Measurements from ENCODE around the gene PKIG.

PKIG gene

DNA sequence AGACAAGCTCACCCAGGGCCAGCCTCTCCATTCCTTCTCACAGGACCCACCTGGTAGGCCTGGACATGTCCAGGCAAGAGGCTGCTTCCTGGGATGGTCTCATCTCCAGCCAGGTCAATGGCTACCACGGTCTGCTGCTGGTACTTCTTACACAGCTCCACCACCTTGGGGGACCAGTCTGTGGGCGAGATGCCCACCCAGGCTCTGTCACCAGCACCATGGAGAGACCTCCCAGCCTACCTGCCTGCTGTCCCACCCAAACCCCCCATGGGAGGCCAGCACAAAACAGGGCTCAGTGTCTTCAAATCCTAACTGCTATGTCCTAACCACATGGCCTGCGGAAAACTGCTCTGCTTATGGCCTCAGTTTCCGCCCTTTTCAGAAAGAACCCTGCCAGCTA is 41.8 kb downstream of the PKIG start:
- no peak overlapping the region for H3K4me2 ChIP-seq (ENCODE audit: insufficient read depth, low read length, poor library complexity, severe bottlenecking)
- peaks cover 7 to 21% of the 10 kb centered on the region in 2 donors for H3K9me3 ChIP-seq (replicated peaks in 1 of 2; ENCODE audit: control insufficient read depth in 2 of 2, insufficient read depth in 1 of 2, low read depth in 1 of 2, low read length in 2 of 2)
- H3K27ac ChIP-seq (replicated peaks; ENCODE audit: low read length), result no peak overlapping the region
- WGBS, 2 donors (ENCODE audit: extremely low coverage in 2 of 2, insufficient read length in 2 of 2, insufficient replicate concordance in 1 of 2), result no CpG with 5 or more reads among the region's 4 CpGs
- H3K4me1 ChIP-seq (ENCODE audit: control insufficient read depth in 2 of 2, insufficient read depth in 1 of 2, low read depth in 1 of 2, low read length in 2 of 2), result no peaks in the 10 kb centered on the region
- H3K4ac ChIP-seq (ENCODE audit: low read length), result no peak overlapping the region
- DNase-seq (ENCODE audit: low spot score), result no peak
- H2BK120ac ChIP-seq (ENCODE audit: low read depth, low read length), result no peak overlapping the region
- no peak overlapping the region for H3K18ac ChIP-seq (ENCODE audit: low read length)
- no peak overlapping the region for H3K14ac ChIP-seq (ENCODE audit: low read length)
- no peak overlapping the region for H2BK5ac ChIP-seq (ENCODE audit: low read length)
- H4K8ac ChIP-seq (ENCODE audit: low read depth, low read length), result no peak overlapping the region
- no peak overlapping the region for H2BK12ac ChIP-seq (ENCODE audit: low read length)
- H3K9ac ChIP-seq (ENCODE audit: low read depth, low read length, poor library complexity), result no peak overlapping the region
- H3K27me3 ChIP-seq (ENCODE audit: control insufficient read depth in 3 of 3, insufficient read depth in 3 of 3, low read depth in 1 of 3, low read length in 3 of 3), result peaks cover 0 to 3% (median 0%) of the 10 kb centered on the region in 3 experiments
- no peak overlapping the region for H2BK15ac ChIP-seq (ENCODE audit: low read length)
- H3K79me1 ChIP-seq (ENCODE audit: low read depth, low read length), result no peaks in the 10 kb centered on the region
- no peak overlapping the region for H2AFZ ChIP-seq (ENCODE audit: low read length)
- H3K4me3 ChIP-seq (ENCODE audit: low read length in 2 of 2), result peak overlapping the region in 1 of 2 donors; percentile 10
- H3K36me3 ChIP-seq (replicated peaks in 1 of 2; ENCODE audit: control insufficient read depth in 2 of 2, insufficient read depth in 2 of 2, low read length in 2 of 2), result peaks cover 38 to 89% of the 10 kb centered on the region in 2 donors
- no peak overlapping the region for H4K91ac ChIP-seq (ENCODE audit: low read depth, low read length, poor library complexity)
- no peak overlapping the region for H2AK5ac ChIP-seq (ENCODE audit: low read depth, low read length)
- H3K23ac ChIP-seq (ENCODE audit: low read depth, low read length, poor library complexity), result peak overlapping the region; percentile 46

DNA sequence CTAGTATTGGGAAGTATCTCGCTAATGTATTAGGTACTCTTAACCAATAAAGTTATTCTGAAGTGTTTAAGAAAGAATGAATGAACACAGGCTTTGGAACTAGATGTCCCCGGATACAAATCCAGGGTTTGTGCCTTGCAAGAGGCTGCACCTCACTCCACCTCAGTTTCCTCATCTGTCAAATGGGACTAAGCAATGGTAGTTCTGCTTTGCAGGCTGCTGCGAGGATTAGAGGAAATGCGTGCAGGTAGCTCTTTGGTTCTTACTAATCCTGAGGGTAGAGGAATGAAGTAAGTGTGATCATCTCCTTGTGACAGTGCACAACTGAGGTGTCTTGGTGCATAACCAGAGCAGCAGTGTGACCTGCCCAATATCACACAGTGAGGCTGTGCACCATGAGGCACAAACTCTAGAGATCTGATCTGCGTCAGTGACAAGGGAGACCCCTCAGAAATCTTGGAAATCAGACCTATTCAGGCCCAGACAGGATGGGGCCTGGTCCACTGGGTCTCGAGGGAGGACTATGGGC is 42.4 kb downstream of the PKIG start:
- H4K8ac ChIP-seq (ENCODE audit: low read depth, low read length), result no peak overlapping the region
- H2AK5ac ChIP-seq (ENCODE audit: low read depth, low read length), result no peak overlapping the region
- H4K91ac ChIP-seq (ENCODE audit: low read depth, low read length, poor library complexity), result no peak overlapping the region
- no peak overlapping the region for H2BK12ac ChIP-seq (ENCODE audit: low read length)
- H2AFZ ChIP-seq (ENCODE audit: low read length), result no peak overlapping the region
- no peaks in the 10 kb centered on the region for H3K79me1 ChIP-seq (ENCODE audit: low read depth, low read length)
- H3K18ac ChIP-seq (ENCODE audit: low read length), result no peak overlapping the region
- H3K4me2 ChIP-seq (ENCODE audit: insufficient read depth, low read length, poor library complexity, severe bottlenecking), result no peak overlapping the region
- H2BK120ac ChIP-seq (ENCODE audit: low read depth, low read length), result no peak overlapping the region
- H3K9ac ChIP-seq (ENCODE audit: low read depth, low read length, poor library complexity), result no peak overlapping the region
- no peak overlapping the region for H3K4ac ChIP-seq (ENCODE audit: low read length)
- peaks cover 35 to 85% of the 10 kb centered on the region in 2 donors for H3K36me3 ChIP-seq (replicated peaks in 1 of 2; ENCODE audit: control insufficient read depth in 2 of 2, insufficient read depth in 2 of 2, low read length in 2 of 2)
- no peak overlapping the region for H2BK15ac ChIP-seq (ENCODE audit: low read length)
- no peak overlapping the region for H3K23ac ChIP-seq (ENCODE audit: low read depth, low read length, poor library complexity)
- H3K4me1 ChIP-seq (ENCODE audit: control insufficient read depth in 2 of 2, insufficient read depth in 1 of 2, low read depth in 1 of 2, low read length in 2 of 2), result no peaks in the 10 kb centered on the region
- H3K4me3 ChIP-seq (ENCODE audit: low read length in 2 of 2), result no peak overlapping the region
- H3K9me3 ChIP-seq (replicated peaks in 1 of 2; ENCODE audit: control insufficient read depth in 2 of 2, insufficient read depth in 1 of 2, low read depth in 1 of 2, low read length in 2 of 2), result peaks cover 7 to 21% of the 10 kb centered on the region in 2 donors
- H2BK5ac ChIP-seq (ENCODE audit: low read length), result no peak overlapping the region
- H3K27ac ChIP-seq (replicated peaks; ENCODE audit: low read length), result no peak overlapping the region
- H3K14ac ChIP-seq (ENCODE audit: low read length), result no peak overlapping the region
- no CpG with 5 or more reads among the region's 6 CpGs for WGBS, 2 donors (ENCODE audit: extremely low coverage in 2 of 2, insufficient read length in 2 of 2, insufficient replicate concordance in 1 of 2)
- peaks cover 0 to 3% (median 0%) of the 10 kb centered on the region in 3 experiments for H3K27me3 ChIP-seq (ENCODE audit: control insufficient read depth in 3 of 3, insufficient read depth in 3 of 3, low read depth in 1 of 3, low read length in 3 of 3)
- DNase-seq (ENCODE audit: low spot score), result no peak

DNA sequence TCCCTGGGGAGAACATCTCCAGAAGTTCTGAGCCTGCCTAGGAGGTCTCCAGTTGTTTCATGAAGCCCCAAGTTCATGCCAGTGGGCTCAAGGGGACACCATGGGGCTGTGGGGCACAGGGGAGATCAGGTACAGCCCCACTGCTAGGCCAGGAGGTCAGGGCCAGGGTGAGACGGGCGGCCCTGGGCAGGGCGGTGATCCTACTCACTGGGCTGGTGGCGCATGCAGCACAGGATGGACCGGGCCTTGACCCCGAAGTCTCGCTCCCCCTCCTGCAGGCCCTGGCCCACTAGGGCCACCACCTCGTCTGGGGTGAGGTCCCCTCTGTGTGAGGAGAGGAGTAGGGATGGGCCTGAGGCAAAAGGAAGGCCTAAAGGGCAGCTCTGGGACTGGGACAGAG is 43.0 kb downstream of the PKIG start:
- H3K36me3 ChIP-seq (replicated peaks in 1 of 2; ENCODE audit: control insufficient read depth in 2 of 2, insufficient read depth in 2 of 2, low read length in 2 of 2), result peaks cover 33 to 80% of the 10 kb centered on the region in 2 donors
- H3K23ac ChIP-seq (ENCODE audit: low read depth, low read length, poor library complexity), result no peak overlapping the region
- H3K4me1 ChIP-seq (ENCODE audit: control insufficient read depth in 2 of 2, insufficient read depth in 1 of 2, low read depth in 1 of 2, low read length in 2 of 2), result no peaks in the 10 kb centered on the region
- H3K9me3 ChIP-seq (replicated peaks in 1 of 2; ENCODE audit: control insufficient read depth in 2 of 2, insufficient read depth in 1 of 2, low read depth in 1 of 2, low read length in 2 of 2), result peaks cover 7 to 21% of the 10 kb centered on the region in 2 donors
- no peak overlapping the region for H4K8ac ChIP-seq (ENCODE audit: low read depth, low read length)
- H2AK5ac ChIP-seq (ENCODE audit: low read depth, low read length), result no peak overlapping the region
- no CpG with 5 or more reads among the region's 8 CpGs for WGBS, 2 donors (ENCODE audit: extremely low coverage in 2 of 2, insufficient read length in 2 of 2, insufficient replicate concordance in 1 of 2)
- no peak overlapping the region for H2BK5ac ChIP-seq (ENCODE audit: low read length)
- H3K9ac ChIP-seq (ENCODE audit: low read depth, low read length, poor library complexity), result no peak overlapping the region
- no peak overlapping the region for H3K14ac ChIP-seq (ENCODE audit: low read length)
- DNase-seq (ENCODE audit: low spot score), result no peak
- H3K4ac ChIP-seq (ENCODE audit: low read length), result no peak overlapping the region
- H3K27me3 ChIP-seq (ENCODE audit: control insufficient read depth in 3 of 3, insufficient read depth in 3 of 3, low read depth in 1 of 3, low read length in 3 of 3), result peaks cover 0 to 3% (median 0%) of the 10 kb centered on the region in 3 experiments
- H3K79me1 ChIP-seq (ENCODE audit: low read depth, low read length), result no peaks in the 10 kb centered on the region
- no peak overlapping the region for H3K18ac ChIP-seq (ENCODE audit: low read length)
- H3K4me2 ChIP-seq (ENCODE audit: insufficient read depth, low read length, poor library complexity, severe bottlenecking), result no peak overlapping the region
- H2BK120ac ChIP-seq (ENCODE audit: low read depth, low read length), result no peak overlapping the region
- no peak overlapping the region for H3K4me3 ChIP-seq (ENCODE audit: low read length in 2 of 2)
- H2AFZ ChIP-seq (ENCODE audit: low read length), result no peak overlapping the region
- H2BK12ac ChIP-seq (ENCODE audit: low read length), result no peak overlapping the region
- H4K91ac ChIP-seq (ENCODE audit: low read depth, low read length, poor library complexity), result no peak overlapping the region
- H3K27ac ChIP-seq (replicated peaks; ENCODE audit: low read length), result no peak overlapping the region
- H2BK15ac ChIP-seq (ENCODE audit: low read length), result no peak overlapping the region

DNA sequence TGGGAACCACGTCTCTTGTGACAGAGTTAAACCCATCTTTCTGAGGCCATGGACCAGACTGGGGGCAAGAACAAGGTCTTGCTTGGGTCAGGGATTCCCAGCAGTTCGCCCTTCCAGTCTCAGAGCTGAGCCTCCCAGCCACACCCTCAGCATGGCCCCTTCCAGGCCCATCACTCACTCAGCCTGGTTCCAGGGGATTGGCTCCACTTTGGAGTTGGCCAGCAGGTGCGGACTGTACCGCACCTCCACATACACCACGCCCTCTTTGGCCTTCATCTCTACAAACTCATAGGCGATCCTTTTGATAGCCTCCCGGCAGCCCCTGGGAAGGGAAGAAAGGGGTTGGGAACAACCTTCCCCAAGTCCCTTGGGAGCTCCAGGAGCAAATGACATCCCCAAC is 43.9 kb downstream of the PKIG start:
- Histone ChIP-seq H4K91ac (ENCODE audit: low read depth, low read length, poor library complexity) (no peak overlapping the region), H3K18ac (ENCODE audit: low read length) (no peak overlapping the region), H4K8ac (ENCODE audit: low read depth, low read length) (no peak overlapping the region), H2BK12ac (ENCODE audit: low read length) (no peak overlapping the region), H3K9me3 (replicated peaks in 1 of 2; ENCODE audit: control insufficient read depth in 2 of 2, insufficient read depth in 1 of 2, low read depth in 1 of 2, low read length in 2 of 2) (peaks cover 7 to 21% of the 10 kb centered on the region in 2 donors), H3K23ac (ENCODE audit: low read depth, low read length, poor library complexity) (no peak overlapping the region), H2AFZ (ENCODE audit: low read length) (no peak overlapping the region), H2AK5ac (ENCODE audit: low read depth, low read length) (no peak overlapping the region), H3K4me3 (ENCODE audit: low read length in 2 of 2) (no peak overlapping the region), H3K4me2 (ENCODE audit: insufficient read depth, low read length, poor library complexity, severe bottlenecking) (no peak overlapping the region), H3K4me1 (ENCODE audit: control insufficient read depth in 2 of 2, insufficient read depth in 1 of 2, low read depth in 1 of 2, low read length in 2 of 2) (no peaks in the 10 kb centered on the region), H3K36me3 (replicated peaks in 1 of 2; ENCODE audit: control insufficient read depth in 2 of 2, insufficient read depth in 2 of 2, low read length in 2 of 2) (peaks cover 29 to 70% of the 10 kb centered on the region in 2 donors), H3K9ac (ENCODE audit: low read depth, low read length, poor library complexity) (peak overlapping the region; percentile 13), H3K4ac (ENCODE audit: low read length) (no peak overlapping the region), H3K14ac (ENCODE audit: low read length) (no peak overlapping the region), H3K27me3 (ENCODE audit: control insufficient read depth in 3 of 3, insufficient read depth in 3 of 3, low read depth in 1 of 3, low read length in 3 of 3) (peaks cover 0 to 3% (median 0%) of the 10 kb centered on the region in 3 experiments), H3K79me1 (ENCODE audit: low read depth, low read length) (no peaks in the 10 kb centered on the region), H2BK15ac (ENCODE audit: low read length) (no peak overlapping the region), H3K27ac (replicated peaks; ENCODE audit: low read length) (no peak overlapping the region), H2BK120ac (ENCODE audit: low read depth, low read length) (no peak overlapping the region), H2BK5ac (ENCODE audit: low read length) (no peak overlapping the region)
- WGBS, 2 donors (ENCODE audit: extremely low coverage in 2 of 2, insufficient read length in 2 of 2, insufficient replicate concordance in 1 of 2), result no CpG with 5 or more reads among the region's 7 CpGs
- no peak for DNase-seq (ENCODE audit: low spot score)

All from neuronal stem cell (in vitro differentiated cells).